Activated naive CD4-positive, alpha-beta T cell (primary cell): Measurements from ENCODE around the gene NETO2.
"Not testable (repeated sequence)": the region's sequence is repeated elsewhere in the genome, so short reads cannot be mapped to it uniquely, and the experiment has no call there.

ENCODE experiments used
- DNase-seq, 4 experiments: peaks; one replicate each; lab custom pipeline; 2025; lab: John Stamatoyannopoulos, UW

NETO2 gene

GRCh38 chr16:47143677-47144558 lies at the start of gene NETO2:
TSS of gene NETO2 (minus strand) at chr16:47143945. CDS start at chr16:47143612, 333 bp downstream.
- peak; percentile 6 to 25 (median 8) for DNase-seq

GRCh38 chr16:47182318-47182717 lies 38.6 kb upstream of the NETO2 start:
- no peak for DNase-seq

GRCh38 chr16:47181066-47181465 lies 37.3 kb upstream of the NETO2 start:
- DNase-seq: not testable (repeated sequence)

DNA sequence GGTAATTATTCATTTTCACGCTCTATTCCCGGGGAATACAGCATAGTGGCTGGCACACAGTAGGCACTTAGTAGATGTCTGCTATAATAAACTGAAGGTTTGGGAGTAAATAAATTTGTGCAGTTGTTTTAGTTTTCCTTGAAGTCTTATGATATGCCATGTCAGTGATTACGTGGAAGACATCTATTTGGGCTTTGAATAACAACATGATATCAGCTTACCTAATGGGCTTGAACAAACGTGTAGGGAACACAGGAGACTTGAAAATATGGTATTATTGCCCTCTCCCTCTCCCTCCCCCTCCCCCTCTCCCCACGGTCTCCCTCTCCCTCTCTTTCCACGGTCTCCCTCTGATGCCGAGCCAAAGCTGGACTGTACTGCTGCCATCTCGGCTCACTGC lies 36.3 kb upstream of the NETO2 start:
- no peak for DNase-seq

DNA sequence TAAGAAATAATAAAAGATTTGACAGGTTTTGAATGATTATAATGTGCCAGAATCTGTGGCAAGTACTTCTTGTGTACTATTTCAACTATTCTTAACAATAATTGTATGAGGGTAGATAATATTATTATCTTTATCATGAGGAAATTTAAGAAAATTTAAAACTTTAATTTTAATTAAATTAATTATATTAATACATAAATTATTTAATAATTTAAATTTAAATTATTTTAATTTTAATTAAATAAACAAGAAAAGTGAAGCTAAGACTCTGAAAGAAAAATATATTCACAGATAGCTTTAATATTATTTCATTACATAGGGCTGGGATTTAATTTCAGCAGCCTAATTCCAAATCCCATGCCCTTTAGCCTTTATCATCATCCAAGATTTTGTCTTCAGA lies 31.4 kb upstream of the NETO2 start:
- DNase-seq: no peak

DNA sequence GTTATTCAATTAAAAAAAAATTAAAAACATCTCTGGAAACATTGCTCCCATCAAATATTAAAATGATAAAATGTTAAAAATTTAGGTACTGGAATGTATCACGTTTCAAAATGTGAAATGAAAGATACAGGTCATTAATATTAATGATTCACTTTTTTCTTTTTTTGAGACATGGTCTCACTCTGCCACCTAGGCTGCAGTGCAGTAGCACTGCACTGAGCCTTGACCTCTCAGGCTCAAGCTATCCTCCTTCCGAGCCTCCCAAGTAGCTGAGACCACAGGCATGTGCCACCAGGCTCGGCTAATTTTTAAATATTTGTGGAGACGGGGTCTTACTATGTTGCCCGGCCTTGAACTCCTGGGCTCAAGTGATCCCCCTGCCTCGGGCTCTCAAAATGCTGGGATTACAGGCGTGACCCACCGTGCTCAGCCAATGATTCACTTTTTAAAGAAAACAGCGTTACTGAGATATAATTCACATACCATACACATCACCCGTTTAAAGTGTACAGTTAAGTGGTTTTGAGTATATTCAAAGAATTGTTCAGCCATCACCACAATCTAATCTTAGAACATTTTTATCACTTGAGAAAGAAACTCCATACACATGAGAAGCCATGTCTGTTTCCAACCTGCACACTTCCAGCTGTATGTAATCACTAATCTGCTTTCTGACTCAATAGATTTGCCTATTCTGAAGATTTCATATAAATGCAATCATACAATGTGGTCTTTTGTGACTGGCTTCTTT lies 19.1 kb upstream of the NETO2 start:
- DNase-seq: no peak

- no peak for DNase-seq
These were observed 17.7 kb upstream of the NETO2 start for GRCh38 chr16:47161464-47161863.

DNA sequence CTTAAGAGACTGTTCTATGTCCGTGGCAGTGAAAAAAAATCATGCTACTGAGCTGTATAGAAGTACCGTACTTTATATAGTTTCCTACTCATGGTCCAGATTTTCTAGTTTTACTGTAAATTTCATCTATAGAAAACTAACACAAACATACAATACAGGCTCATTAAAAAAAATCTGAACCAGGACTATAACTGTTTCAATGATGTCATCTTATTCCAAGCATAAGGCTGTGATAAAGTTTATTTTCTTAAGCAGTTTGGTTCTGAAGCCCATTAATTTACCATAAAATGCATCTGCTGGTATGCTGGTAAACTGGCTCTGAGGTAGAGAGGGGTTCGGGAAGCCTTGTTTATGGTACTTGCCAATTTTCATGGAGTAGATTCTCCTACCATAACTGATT lies 16.7 kb upstream of the NETO2 start:
- DNase-seq: no peak

DNA sequence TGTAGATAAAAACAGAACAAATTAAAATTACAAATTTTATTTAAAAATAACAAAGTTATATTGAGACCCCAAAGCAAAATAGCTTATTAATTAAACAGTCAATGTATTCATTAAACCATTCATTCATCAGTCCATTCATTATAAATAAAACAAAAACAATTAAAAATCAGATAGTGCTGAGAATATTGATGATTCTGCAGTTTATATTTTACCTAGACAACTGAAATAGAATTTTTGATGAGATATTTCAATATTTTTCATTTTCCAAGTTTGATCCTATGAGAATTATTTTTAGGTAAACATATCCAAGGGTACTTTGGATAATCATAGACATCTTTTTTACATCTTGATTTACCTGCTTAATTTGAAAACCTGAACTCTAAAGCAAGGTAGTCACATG lies 15.2 kb upstream of the NETO2 start:
- no peak for DNase-seq

DNA sequence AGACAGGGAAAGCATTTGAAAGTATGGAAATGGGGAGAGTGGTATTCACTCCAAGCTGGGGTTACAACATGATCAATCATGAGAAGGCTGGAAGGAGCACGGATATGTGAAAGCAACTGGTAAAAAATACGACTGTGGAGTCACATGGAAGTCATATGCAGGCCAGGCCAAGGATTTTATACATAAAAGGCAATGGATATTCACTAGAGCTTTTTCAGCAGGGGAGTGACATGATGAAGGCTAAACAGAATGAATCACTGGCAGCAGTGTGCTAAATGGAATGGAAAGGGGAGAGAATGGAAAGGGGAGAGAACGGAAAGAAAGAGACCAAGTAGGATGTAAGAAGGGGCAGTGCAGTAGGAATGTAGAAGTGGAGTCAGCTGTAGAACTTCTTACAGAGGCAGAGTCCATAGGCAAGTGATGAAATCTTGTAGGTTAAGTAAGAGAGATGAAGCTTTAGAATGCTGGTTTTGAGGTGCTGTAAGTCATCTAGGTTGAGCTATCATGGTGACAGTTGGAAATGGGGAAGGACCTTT lies 13.0 kb upstream of the NETO2 start:
- DNase-seq: no peak

GRCh38 chr16:47152501-47152900 lies 8.8 kb upstream of the NETO2 start:
- not testable (repeated sequence) for DNase-seq

DNA sequence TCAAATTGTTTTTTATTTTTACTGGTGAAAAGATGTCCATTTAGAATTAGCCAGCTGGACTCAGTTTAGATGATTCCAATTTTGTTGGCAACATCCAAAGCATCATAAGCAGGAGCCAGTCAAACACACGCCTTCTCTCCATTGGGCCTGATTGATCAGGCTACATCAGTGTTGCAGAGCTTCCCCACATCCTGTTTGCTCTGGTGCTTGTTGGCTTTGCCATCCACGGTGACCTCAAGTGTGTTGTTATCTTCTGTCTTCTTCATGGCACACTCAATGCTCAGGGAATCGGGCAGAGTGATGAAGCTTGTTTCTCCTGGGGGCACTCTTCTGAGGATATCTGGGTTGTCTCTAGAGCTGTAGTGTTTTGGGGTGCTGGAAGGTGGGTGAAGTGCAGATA lies 6.3 kb upstream of the NETO2 start:
- no peak for DNase-seq

- DNase-seq: no peak
These were observed 773 bp upstream of the NETO2 start for GRCh38 chr16:47144559-47144877.

DNA sequence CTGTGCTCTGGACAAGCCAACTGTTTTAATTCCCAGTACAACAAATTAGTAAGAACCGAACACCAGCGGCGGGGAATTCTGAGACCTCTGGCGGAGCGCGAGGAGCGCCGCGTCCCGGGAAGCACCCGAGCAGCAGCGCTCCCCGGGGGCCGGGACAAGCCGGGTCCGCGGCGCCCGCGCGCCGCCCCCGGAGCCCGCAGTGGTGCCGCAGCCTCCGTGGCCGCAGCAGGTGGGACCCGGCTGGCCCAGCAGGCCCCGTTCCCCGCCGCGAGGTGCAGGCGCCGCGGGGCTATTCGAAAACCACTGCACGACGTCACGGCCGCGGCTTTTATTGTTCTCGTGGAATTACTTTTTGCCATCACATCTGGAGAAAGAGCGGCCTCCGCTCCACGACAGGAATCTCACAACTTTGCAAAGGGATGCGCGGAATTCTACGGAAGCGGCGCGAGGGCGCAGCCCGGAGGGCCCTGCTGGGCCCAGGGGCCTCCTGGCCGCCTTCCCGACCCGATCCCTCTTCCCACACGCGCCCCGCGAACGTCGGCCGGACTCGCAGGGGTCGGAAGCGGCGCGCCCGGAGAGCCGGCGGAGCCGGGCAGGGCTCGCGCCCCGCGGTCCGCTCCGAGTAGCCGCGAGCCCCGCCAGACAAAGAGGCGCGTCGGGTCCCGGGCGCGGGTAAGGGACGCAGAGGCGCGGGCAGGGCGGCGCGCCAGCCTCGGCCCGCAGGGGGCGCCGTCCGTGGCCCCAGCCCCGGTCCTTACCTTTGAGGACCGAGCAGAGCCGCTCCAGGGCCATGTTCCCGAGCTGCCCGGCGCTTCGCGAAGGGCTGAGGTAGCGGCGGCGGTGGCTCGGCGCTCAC lies 696 bp downstream of the NETO2 start:
- peak in 3 of 4 experiments; percentile 10 to 25 (median 11) for DNase-seq

DNA sequence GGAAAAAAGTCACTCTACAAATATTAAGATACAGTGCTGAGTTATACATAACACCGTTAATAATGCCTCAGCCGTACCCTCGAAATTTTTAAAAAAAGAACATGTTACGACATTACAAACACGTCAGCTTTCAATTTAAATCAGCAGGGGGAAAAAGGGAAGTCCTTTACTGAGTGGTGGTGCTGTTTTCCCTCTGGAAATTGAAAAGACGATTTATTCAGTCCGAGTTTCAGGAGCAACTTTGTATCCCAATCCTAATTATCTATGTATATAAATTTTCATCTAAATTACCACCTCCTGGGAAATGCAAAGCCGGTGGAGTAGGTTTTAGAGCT lies 1.3 kb downstream of the NETO2 start:
- no peak for DNase-seq

GRCh38 chr16:47141773-47142485 lies 1.8 kb downstream of the NETO2 start:
- peak; percentile 23 to 62 (median 38) for DNase-seq

DNA sequence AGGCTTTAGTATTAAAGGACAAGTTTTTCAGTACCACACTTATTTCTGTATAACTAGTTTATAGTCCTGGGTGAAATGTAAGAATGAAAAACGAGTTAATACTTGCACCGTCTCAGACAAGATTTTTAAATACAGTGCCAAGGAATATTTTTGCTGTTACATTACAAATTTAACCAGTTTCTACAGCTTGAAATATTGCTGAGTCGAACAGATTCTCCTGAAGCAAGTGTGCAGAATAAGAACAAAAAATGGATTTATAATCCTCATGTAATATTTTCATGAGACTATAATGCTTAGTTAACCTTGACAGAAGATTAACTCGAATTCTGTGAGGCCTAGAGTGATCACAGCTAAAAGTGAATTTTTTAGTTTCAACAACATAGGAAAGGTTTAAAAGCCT lies 3.1 kb downstream of the NETO2 start:
- no peak for DNase-seq

GRCh38 chr16:47139561-47140185 lies 4.1 kb downstream of the NETO2 start:
- no peak for DNase-seq

DNA sequence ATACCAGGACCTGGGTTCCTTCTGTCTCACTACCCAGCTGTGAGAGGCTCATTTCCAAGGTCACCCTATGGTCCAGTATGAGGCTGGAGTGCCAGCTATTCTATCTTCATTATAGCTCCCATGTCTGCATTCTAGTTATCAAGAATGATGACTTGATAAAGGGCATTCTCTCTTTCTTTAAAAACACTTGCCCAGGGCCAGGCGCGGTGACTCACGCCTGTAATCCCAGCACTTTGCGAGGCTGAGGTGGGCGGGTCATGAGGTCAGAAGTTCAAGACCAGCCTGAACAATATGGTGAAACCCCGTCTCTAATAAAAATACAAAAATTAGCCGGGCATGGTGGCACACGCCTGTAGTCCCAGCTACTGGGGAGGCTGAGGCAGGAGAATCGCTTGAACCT lies 5.8 kb downstream of the NETO2 start:
- not testable (repeated sequence) for DNase-seq

DNA sequence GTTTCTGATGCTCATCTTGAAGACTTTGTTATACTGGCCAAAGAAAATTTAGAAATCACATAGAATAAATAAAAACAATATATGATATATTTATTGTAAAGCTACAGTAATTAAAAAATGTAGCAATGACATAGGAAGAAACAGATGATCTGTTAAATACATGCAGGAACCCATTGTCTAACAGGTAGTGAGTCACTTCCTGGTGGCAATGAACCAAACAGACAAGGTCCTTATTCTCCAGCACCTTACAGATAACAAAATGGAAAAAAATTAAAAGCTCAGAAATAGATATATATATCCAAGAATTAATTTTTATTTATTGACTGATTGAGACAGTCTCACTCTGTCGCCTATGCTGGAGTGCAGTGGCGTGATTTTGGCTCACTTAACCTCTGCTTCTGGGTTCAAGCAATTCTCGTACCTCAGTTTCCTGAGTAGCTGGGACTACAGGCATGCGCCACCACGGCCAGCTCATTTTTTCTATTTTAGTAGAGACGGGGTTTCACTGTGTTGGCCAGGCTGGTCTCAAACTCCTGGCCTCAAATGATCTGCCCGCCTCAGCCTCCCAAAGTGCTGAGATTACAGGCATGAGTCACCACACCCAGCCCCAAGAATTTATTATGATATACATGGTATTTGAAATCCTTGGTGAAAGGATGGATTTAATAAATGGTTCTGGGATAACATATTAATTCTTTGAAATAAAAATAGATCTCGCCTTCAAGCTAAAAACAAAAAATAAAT lies 7.5 kb downstream of the NETO2 start:
- DNase-seq: no peak
